GM12878 (cell line): Measurements from ENCODE around the gene GGA2. TPM values are rescaled to one million over a fixed set of nuclear protein-coding genes. Genes with fewer than 3 reads are reported as not detected.

Source experiments
- ATAC-seq: fragments of 200-7000 bp; cut with Tn5 transposase; 3 replicates; pipeline ENCODE4 v1.9.1; 2020; ENCODE audit warnings: mild to moderate bottlenecking, moderate library complexity
- BruUV-seq: library from RNA; stranded (reverse); fragments of 400-500 nt; replicated peaks from 2 replicates; lab custom pipeline; 2021; lab: Mats Ljungman, UMichigan
- CTCF ChIA-PET: fragments of 300-600 bp; sonication (Branson Sonifier 250); formaldehyde crosslinking; extraction: SDS; loops from one replicate; lab custom pipeline; 2021; ENCODE audit warnings: inconsistent platforms; lab: Yijun Ruan, JAX
- POLR2A ChIA-PET: fragments of 350-600 bp; formaldehyde crosslinking; extraction: SDS; loops from one replicate; lab custom pipeline; 2021; ENCODE audit warnings: inconsistent platforms; lab: Charles Lee
- RAD21 ChIA-PET: fragments of 300-600 bp; sonication (Branson Sonifier 250); formaldehyde crosslinking; loops from one replicate; lab custom pipeline; 2023; ENCODE audit warnings: antibody characterized with exemption; ENCODE audit not compliant: unreplicated experiment; lab: Charles Lee
- SMC1A ChIA-PET: fragments of 300-600 bp; sonication (Branson Sonifier 250); formaldehyde crosslinking; loops from one replicate; lab custom pipeline; 2023; ENCODE audit not compliant: unreplicated experiment, uncharacterized antibody; lab: Charles Lee
- DNase-seq: peaks from one replicate; pipeline ENCODE4 v3.0.0-alpha.2; 2011; ENCODE audit warnings: low read depth, low spot score
- FAIRE-seq: peaks from 3 replicates; lab custom pipeline; 2011; peaks lifted over from hg19 to GRCh38; lab: Jason Lieb, UNC
- H2AFZ ChIP-seq: 2 replicates; pipeline ENCODE4 v1.6.0; 2011; ENCODE audit warnings: low read depth, low read length, control low read depth; ENCODE audit not compliant: control insufficient read depth
- H3K27ac ChIP-seq: 2 replicates; pipeline ENCODE4 v1.5.1; 2011; ENCODE audit warnings: control low read depth; ENCODE audit not compliant: control insufficient read depth, insufficient read depth
- H3K27me3 ChIP-seq, 2 experiments: replicated peaks in 1 of 2; 2 replicates each; pipeline versions ENCODE4 v1.6.0 to v1.6.1; 2011; ENCODE audit warnings: low read length in 1 of 2; ENCODE audit not compliant: control insufficient read depth in 2 of 2, insufficient read depth in 2 of 2
- H3K36me3 ChIP-seq, 2 experiments: 2 replicates each; pipeline ENCODE4 v1.5.1; 2011; ENCODE audit warnings: low read length in 1 of 2; ENCODE audit not compliant: control insufficient read depth in 2 of 2, insufficient read depth in 2 of 2
- H3K4me1 ChIP-seq: 2 replicates; pipeline ENCODE4 v1.6.1; 2011; ENCODE audit warnings: mild to moderate bottlenecking, low read length, moderate library complexity, mixed read lengths; ENCODE audit not compliant: control insufficient read depth, insufficient read depth
- H3K4me2 ChIP-seq: 2 replicates; pipeline ENCODE4 v1.6.0; 2011; ENCODE audit warnings: control low read depth; ENCODE audit not compliant: control insufficient read depth, insufficient read depth
- H3K4me3 ChIP-seq: fragments of 200-600 bp; sonication (generic); 2 replicates; pipeline ENCODE4 v1.5.1; 2016
- H3K79me2 ChIP-seq: 2 replicates; pipeline ENCODE4 v1.6.0; 2011; ENCODE audit warnings: low read length; ENCODE audit not compliant: control insufficient read depth, insufficient read depth
- H3K9ac ChIP-seq: 2 replicates; pipeline ENCODE4 v1.8.0; 2011; ENCODE audit warnings: low read length, control low read depth, mixed read lengths; ENCODE audit not compliant: control insufficient read depth, insufficient read depth
- H3K9me3 ChIP-seq: replicated peaks from 3 replicates; pipeline ENCODE4 v1.5.1; 2011; ENCODE audit warnings: mild to moderate bottlenecking, low read length; ENCODE audit not compliant: control insufficient read depth, insufficient read depth
- H4K20me1 ChIP-seq: 2 replicates; pipeline ENCODE4 v1.6.0; 2011; ENCODE audit not compliant: control insufficient read depth, insufficient read depth
- BMI1 ChIP-seq: fragments of 450-650 bp; IDR thresholded peaks from 2 replicates; pipeline ENCODE4 v1.6.1; 2016; ENCODE audit warnings: mild to moderate bottlenecking, moderate library complexity, borderline replicate concordance
- CREB1 ChIP-seq: IDR thresholded peaks from 2 replicates; pipeline ENCODE4 v1.6.1; 2012; ENCODE audit warnings: low read depth, mild to moderate bottlenecking, inconsistent platforms
- CUX1 ChIP-seq: IDR thresholded peaks from 2 replicates; pipeline ENCODE4 v1.6.1; 2012; ENCODE audit warnings: improper control_type of control experiment, low read depth, low read length; ENCODE audit not compliant: insufficient replicate concordance
- ETV6 ChIP-seq, 2 experiments: fragments of 450-650 bp in 1 of 2; IDR thresholded peaks in 1 of 2; conservative IDR thresholded peaks in 1 of 2; 2 replicates each; pipeline ENCODE4 v1.6.1; 2014; ENCODE audit warnings: antibody characterized with exemption in 1 of 2, borderline replicate concordance in 1 of 2, low read depth in 1 of 2, mild to moderate bottlenecking in 1 of 2, moderate library complexity in 1 of 2
- IRF4 ChIP-seq: IDR thresholded peaks from 2 replicates; pipeline ENCODE4 v1.6.1; 2011; ENCODE audit warnings: low read depth, low read length
- LARP7 ChIP-seq: fragments of 450-650 bp; IDR thresholded peaks from 2 replicates; pipeline ENCODE4 v1.6.1; 2017; ENCODE audit warnings: mild to moderate bottlenecking
- POLR2AphosphoS2 ChIP-seq: IDR thresholded peaks from 2 replicates; pipeline ENCODE4 v1.6.1; 2011; ENCODE audit warnings: low read depth, mild to moderate bottlenecking, low read length, improper control_type of control experiment, moderate library complexity
- SIX5 ChIP-seq: IDR thresholded peaks from 2 replicates; pipeline ENCODE4 v1.6.1; 2011; ENCODE audit warnings: mild to moderate bottlenecking, low read depth, low read length, moderate library complexity; ENCODE audit not compliant: severe bottlenecking
- SREBF2 ChIP-seq: IDR thresholded peaks from 2 replicates; pipeline ENCODE4 v1.6.1; 2012; ENCODE audit warnings: mild to moderate bottlenecking, low read length
- TARDBP ChIP-seq: IDR thresholded peaks from 2 replicates; pipeline ENCODE4 v1.6.1; 2016; ENCODE audit warnings: borderline replicate concordance
- TCF12 ChIP-seq: IDR thresholded peaks from 2 replicates; pipeline ENCODE4 v1.6.1; 2011; ENCODE audit warnings: low read depth, mild to moderate bottlenecking, low read length
- TCF3 ChIP-seq: IDR thresholded peaks from 2 replicates; pipeline ENCODE4 v1.6.1; 2012; ENCODE audit warnings: low read depth, mild to moderate bottlenecking, low read length, borderline replicate concordance; ENCODE audit not compliant: insufficient read depth
- TCF7 ChIP-seq: IDR thresholded peaks from 2 replicates; pipeline ENCODE4 v1.6.1; 2014; ENCODE audit warnings: antibody characterized with exemption, borderline replicate concordance
- USF1 ChIP-seq: IDR thresholded peaks from 2 replicates; pipeline ENCODE4 v1.6.1; 2011; ENCODE audit warnings: borderline replicate concordance, low read depth, mild to moderate bottlenecking, moderate library complexity, mixed read lengths, low read length; ENCODE audit not compliant: insufficient read depth; ENCODE audit errors: extremely low read length
- WRNIP1 ChIP-seq: IDR thresholded peaks from 2 replicates; pipeline ENCODE4 v1.6.1; 2011; ENCODE audit warnings: low read depth, low read length, improper control_type of control experiment, borderline replicate concordance
- ZBTB4 ChIP-seq: fragments of 450-650 bp; formaldehyde crosslinking; IDR thresholded peaks from 2 replicates; pipeline ENCODE4 v1.4.0; 2022; ENCODE audit warnings: mild to moderate bottlenecking, moderate library complexity
- ZNF274 ChIP-seq: IDR thresholded peaks from one replicate; pipeline ENCODE4 v1.8.0; 2011; ENCODE audit not compliant: insufficient read length, insufficient read depth
- WGBS: methylation state at CpG from one replicate; pipeline ENCODE4 v1.1.6; 2016; ENCODE audit warnings: low lambda C conversion rate; ENCODE audit not compliant: insufficient replicate concordance, insufficient coverage; ENCODE audit errors: missing lambda C conversion rate; 5-methylcytosine and 5-hydroxymethylcytosine counted together
- in situ Hi-C: fragments of 300-500 bp; cut with MboI; formaldehyde crosslinking; loops from 9 replicates; pipeline ENCODE4 v1.14.3; 2018; ENCODE audit warnings: mixed read lengths
- intact Hi-C: fragments of 100-400 bp; cut with micrococcal nuclease; formaldehyde crosslinking; loops from one replicate; pipeline ENCODE4 v1.14.2; 2022; ENCODE audit not compliant: unreplicated experiment
- polyA plus RNA-seq, 11 experiments: library from polyadenylated mRNA; depleted of rRNA in 4 of 11; unstranded in 6 of 11; stranded (reverse) in 5 of 11; fragments of >200 nt; fragmentation: Nextera tagmentation in 4 of 11; fragmentation: Illumina TruSeq in 1 of 11; extraction: Ambion mirVana in 4 of 11; extraction: Trizol in 1 of 11; gene quantifications; 1 replicate in 1 of 11; 2 replicates in 10 of 11; pipeline versions ENCODE4 v1.2.1 to v1.2.3, GENCODE V29; 2011 to 2016; ENCODE audit warnings: inconsistent platforms in 2 of 11, missing spikeins in 2 of 11, low read depth in 1 of 11
- total RNA-seq, 4 experiments: library from RNA; depleted of rRNA in 3 of 4; stranded (reverse); fragments of >200 nt in 3 of 4; fragmentation: Illumina TruSeq in 1 of 4; extraction: Trizol in 1 of 4; gene quantifications; 2 replicates each; pipeline versions ENCODE4 v1.2.1 to v1.2.3, GENCODE V29; 2013 to 2021

GGA2 gene
- total and polyA plus RNA-seq, 10 of the 15 experiments (the other 5 are each of a cell fraction or from before 2014, with no cell fraction given): 14.1 to 153 (median 86.6) TPM

- ChIA-PET SMC1A (no interaction called here), POLR2A (no interaction called here), CTCF (no interaction called here), RAD21 (no interaction called here)
- Histone ChIP-seq H3K4me3 (no peak overlapping the region), H3K9ac (no peak overlapping the region), H4K20me1 (no peaks in the 10 kb centered on the region), H3K79me2 (no peaks in the 10 kb centered on the region), H3K27ac (no peak overlapping the region), H3K27me3 (no peaks in the 10 kb centered on the region), H3K4me2 (no peak overlapping the region), H3K36me3 (peaks cover 15 to 22% of the 10 kb centered on the region in 2 experiments), H3K9me3 (no peaks in the 10 kb centered on the region), H3K4me1 (no peaks in the 10 kb centered on the region), H2AFZ (no peak overlapping the region)
- DNase-seq: no peak
- WGBS: 94% methylated on average over 14 of the region's 14 CpGs
- BruUV-seq: no TSS peak
- no peak for ATAC-seq
- no peak for FAIRE-seq
- intact Hi-C loops (no loop called here), in situ Hi-C loops (no loop called here)
- TF ChIP-seq CUX1: no peak
- no peak for TF ChIP-seq TCF12
- TF ChIP-seq TARDBP: no peak
- TF ChIP-seq USF1: no peak
- no peak for TF ChIP-seq WRNIP1
- TF ChIP-seq BMI1: no peak
- no peak for TF ChIP-seq TCF3
- no peak for TF ChIP-seq CREB1
- TF ChIP-seq TCF7: no peak
- TF ChIP-seq ZBTB4 (CRISPR knock-in tag): no peak
- no peak for TF ChIP-seq ZNF274
- TF ChIP-seq SREBF2: no peak
- TF ChIP-seq SIX5: no peak
- TF ChIP-seq LARP7: no peak
- TF ChIP-seq IRF4: no peak
- no peak for TF ChIP-seq ETV6 (conservative IDR thresholded peaks at IDR 0.05 in 1 of 2, IDR thresholded peaks at IDR 0.05 in 1 of 2; ENCODE audit: borderline replicate concordance in 1 of 2, low read depth in 1 of 2)
- TF ChIP-seq POLR2AphosphoS2: no peak
These were observed 34.1 kb upstream of the GGA2 start for GRCh38 chr16:23544436-23544835.
